NCI-H446 treated with DMSO at 0.1 percent for 48 hours (cell line): ENCODE data around the gene MORF4L2.
A peak's percentile ranks its signal among the peaks of the same experiment; 100 is the strongest.

Experiments
- DNase-seq: peaks from one replicate; lab custom pipeline; 2025; lab: John Stamatoyannopoulos, UW

The MORF4L2 gene, protein sequence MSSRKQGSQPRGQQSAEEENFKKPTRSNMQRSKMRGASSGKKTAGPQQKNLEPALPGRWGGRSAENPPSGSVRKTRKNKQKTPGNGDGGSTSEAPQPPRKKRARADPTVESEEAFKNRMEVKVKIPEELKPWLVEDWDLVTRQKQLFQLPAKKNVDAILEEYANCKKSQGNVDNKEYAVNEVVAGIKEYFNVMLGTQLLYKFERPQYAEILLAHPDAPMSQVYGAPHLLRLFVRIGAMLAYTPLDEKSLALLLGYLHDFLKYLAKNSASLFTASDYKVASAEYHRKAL

DNA sequence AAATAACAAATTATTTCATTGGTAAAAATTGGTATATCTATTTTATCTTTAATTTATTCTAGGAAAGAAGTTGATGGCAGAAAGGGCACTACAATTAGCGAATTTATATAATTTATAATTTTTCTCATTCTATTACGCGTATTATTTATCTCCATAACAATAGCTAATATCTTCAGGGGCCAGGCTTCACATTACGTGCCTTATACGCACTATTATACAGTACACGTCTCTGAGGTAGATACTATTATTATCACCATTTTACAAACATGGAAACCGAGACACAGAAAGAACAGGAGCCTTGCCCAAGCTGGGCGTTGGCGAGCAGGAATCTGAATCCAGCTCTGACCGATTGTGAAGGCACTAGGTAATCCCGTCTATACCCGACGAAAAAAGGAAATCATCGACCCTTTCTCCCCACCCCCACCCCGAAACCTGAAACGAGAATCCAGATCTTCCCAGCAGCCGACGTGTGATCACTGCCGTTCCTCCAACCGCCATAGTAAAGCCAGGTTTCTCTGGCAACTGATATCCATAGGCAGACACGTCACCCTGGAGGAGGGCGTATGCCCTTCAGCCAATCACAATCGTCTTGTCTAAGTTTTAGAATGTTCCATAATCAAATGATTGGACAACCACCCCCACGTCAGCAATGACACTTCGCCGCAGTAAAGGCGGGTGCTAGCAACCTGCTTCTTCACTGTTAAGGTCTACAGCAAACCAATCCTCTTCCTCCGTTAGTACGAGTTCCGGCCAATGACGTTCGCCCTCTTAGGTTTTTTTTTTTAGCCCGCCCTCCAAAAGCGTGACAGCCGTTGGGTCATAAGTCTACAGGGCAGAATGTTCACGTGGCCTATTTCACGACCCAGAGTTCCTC is at the start of gene MORF4L2:
MORF4L2 (minus strand) TSS at position 501 of the 874 bp plus-strand sequence. CDS start 9,672 bp downstream, outside the sequence.
- peak; percentile 98 for DNase-seq

DNA sequence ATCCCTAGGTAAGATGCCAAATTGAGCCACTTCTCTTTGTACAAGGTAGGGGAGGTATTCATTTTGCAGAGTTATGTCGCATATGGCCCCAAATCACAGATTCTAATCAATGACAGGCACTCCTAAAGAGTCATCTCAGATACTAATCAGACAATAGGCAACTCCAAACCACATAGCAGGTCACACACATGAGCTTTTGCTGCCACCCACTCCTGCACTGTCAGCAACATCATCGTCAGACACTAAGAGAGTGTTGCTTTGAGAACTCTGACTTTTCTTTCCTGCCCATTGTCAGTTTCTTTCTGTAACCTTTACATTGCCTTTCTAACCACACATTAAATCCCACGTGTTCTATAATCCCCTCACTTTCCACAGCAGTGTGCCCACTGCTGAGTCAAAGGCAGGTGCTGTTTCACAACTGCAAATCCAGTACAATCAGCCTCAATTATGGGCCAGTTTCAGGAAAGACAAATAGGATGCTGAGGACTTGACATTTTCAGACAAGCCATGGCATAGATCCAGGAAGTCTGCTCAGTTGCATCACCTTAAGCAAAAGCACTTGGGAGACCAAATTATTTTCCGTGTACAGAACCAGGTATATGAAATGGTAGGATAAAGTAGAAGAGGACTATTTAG is 47.7 kb upstream of the MORF4L2 start:
- DNase-seq = no peak

- DNase-seq = no peak
Measured at GRCh38 chrX:103733017-103733416, 46.5 kb upstream of the MORF4L2 start.

GRCh38 chrX:103730796-103731493 is 44.4 kb upstream of the MORF4L2 start:
- DNase-seq = no peak

DNA sequence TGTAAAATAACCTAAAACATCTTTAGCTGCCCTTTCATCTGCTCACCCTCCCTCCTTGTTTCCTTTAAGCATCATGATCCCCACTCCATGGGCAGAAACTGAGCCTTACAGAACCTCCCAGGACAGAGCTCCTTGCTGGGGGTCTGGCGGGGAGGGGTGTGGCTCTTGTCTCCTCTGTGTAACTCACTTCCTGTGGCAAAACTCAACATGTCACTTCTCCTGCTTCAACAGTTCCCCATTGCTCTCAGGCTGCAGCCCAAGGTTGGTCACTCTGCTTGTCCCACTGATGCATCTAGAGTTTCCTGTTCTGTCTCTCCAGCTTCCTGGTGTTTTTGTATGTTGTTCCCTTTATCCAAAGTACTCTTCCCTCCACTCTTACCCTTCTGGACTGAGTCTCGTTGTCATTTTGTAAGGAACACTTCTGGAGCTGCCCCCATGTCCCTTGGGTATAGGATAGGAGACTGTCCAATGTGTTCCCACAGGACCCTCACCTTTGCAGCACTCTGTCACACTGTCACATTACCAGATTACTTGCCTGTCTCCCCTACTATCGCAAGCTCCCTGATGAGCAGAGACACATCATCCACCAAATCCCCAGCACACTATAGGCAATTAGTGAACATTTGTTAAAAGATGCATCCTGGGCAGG is 43.8 kb upstream of the MORF4L2 start:
- no peak for DNase-seq

GRCh38 chrX:103729015-103729414 is 42.5 kb upstream of the MORF4L2 start:
- no peak for DNase-seq

DNA sequence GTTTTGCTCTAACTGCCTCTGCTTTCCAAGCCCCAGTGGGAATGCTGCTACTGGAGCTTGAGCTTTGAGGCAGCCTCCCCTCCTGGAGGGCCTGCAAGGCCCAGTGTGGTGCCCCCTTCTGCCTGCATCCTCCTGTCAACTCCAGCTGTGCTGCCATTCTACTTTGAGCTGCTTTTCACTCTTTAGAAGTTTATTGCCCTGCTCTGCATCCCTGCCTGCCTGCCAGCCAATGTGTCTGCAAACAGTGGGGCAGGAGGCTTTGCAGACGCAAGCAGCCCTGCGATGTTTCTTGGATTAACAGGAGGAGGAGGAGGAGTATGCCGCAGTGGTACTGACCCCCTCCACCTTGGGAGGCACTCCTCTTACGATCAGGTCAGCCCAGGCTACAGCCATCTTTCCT is 40.6 kb upstream of the MORF4L2 start:
- DNase-seq = no peak

DNA sequence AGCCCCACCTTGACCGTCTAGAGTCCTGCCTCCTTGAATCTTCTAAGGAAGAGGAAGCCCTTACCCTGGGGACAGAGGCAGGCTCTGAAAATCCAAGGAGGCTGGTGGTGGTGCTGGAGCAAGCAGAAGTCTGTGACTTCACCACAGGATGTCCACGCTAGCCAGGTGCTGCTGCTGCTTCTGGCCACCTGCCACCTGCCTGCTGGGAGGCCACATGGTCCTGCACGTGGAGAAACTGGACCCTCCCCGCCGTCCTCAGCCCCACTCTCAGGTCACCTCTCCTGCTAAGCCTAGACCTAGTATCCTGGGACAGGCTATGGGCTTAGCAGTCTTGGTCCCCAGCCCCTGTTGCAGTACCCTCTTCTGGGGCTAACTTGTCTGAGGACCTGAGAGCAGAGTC is 40.0 kb upstream of the MORF4L2 start:
- DNase-seq = no peak

- DNase-seq = no peak
Measured at GRCh38 chrX:103722505-103722904, 36.0 kb upstream of the MORF4L2 start.

GRCh38 chrX:103718120-103718519 is 31.6 kb upstream of the MORF4L2 start:
- DNase-seq = no peak

DNA sequence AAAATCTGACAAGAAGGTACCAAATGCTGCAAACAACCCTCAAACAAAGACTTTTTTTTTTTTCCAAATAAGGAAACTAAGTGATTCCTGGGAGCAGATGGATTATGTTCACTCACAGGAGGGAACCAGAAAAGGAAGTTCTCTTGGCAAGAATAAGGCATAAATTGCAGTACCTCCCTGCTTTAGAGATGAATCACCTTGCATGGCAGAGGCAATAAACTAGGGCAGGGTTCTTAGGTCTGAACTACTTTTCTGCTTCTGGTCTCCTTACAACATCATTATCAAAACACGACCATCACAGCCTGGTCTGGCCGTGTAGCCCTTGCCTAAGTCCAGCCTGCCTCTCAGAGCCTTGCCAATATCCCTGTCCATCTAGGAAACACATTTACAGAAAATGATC is 30.5 kb upstream of the MORF4L2 start:
- no peak for DNase-seq

- DNase-seq = no peak
Measured at GRCh38 chrX:103710609-103711008, 24.1 kb upstream of the MORF4L2 start, which contains the start of gene TMEM31. TSS of gene TMEM31 (plus strand) at chrX:103710909. CDS start at chrX:103712259, 1,350 bp downstream.

DNA sequence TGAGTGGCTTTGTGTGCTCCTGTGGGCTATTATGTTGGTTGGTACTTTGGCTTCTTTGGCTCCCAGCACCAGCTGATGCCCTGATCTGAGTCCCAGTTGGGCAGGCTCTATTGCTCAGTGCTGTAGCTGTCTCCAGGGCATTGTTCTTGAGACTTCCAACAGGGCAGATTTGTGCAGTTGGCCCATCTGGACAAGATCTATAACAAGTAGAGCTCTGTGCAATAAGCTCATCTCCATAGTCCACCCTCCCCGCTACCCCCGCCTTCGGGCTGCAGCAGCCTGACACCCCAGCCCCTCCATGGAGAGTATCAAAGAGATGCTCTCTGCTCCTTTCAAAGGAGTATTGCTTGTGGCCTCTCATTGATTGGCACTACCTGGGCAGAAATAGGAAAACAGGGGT is 18.4 kb upstream of the MORF4L2 start:
- no peak for DNase-seq

DNA sequence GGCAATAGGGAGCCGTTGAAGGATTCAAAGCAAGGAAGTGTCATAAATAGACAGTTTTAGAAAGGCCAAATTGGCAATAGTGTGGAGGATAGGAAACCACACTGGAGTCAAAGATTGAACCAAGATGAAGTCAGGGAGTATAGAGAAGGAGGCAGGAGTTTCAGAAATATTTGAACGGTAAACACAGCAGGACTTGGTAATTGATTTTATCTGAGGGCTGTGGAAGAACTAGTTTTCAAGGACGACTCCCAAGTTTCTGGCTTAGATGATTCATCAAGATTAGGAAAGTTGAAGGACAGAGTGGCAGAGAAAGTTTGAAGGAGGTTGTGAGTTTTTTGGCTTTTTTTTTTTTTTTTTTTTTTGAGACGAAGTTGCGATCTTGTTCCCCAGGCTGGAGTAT is 12.7 kb upstream of the MORF4L2 start:
- no peak for DNase-seq

DNA sequence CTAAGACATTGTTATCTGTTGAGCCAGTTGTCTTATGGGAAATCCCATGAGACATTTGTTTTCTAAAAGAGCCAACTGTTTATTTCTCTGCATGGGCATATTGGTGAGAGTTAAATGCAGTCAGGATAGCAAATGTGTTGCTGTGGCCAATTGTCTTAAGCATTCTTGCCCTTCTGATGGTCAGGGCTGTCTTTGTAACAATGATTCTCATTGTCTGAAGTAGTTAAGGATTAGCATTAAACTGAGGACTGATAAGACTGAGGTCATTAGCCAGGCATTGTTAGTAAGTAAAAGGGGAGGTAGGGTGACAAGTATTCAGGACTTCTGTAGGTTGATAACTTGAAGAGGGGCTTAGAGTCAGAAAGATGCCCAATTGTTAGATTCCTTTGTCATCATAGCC is 11.2 kb upstream of the MORF4L2 start:
- no peak for DNase-seq

DNA sequence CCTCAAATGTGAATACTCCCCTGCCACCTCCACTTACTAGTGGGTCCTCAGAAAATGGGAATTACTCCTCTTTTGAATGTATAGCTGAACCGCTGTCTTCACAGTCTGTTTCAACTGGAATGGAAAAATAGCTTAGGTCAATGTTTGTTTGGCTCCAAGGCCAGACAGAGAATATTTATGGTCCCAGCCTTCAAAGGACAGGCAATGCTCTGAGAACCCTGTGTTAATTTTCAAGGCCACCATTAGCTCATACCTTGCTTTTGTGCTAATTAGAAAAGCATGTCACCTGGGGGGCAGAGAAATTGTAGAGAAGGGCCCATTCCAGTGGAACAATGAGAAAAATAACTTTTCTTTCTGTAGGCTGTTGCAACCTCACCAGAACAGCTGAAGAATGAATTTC is 4.6 kb upstream of the MORF4L2 start:
- no peak for DNase-seq

DNA sequence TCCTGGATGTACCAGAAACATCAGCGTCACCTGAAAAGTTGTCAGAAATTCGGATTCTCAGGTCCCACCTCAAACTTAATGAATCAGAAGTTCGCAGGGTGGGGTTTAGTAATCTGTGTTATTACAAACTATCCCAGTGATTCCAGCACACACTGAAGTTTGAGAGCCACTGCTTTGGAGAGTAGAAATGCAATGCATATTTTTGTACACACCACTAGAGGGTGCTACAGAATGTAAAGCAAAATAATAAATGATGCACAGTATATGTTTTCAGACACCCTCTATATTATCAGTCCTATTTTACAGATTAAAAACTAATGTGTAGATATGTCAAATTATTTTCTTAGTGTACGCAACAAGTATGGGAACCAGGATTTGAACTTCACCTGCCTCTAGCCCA is 2.4 kb upstream of the MORF4L2 start:
- DNase-seq = peak; percentile 25

- peak; percentile 52 for DNase-seq
Measured at GRCh38 chrX:103687696-103688201, 1.2 kb upstream of the MORF4L2 start.

DNA sequence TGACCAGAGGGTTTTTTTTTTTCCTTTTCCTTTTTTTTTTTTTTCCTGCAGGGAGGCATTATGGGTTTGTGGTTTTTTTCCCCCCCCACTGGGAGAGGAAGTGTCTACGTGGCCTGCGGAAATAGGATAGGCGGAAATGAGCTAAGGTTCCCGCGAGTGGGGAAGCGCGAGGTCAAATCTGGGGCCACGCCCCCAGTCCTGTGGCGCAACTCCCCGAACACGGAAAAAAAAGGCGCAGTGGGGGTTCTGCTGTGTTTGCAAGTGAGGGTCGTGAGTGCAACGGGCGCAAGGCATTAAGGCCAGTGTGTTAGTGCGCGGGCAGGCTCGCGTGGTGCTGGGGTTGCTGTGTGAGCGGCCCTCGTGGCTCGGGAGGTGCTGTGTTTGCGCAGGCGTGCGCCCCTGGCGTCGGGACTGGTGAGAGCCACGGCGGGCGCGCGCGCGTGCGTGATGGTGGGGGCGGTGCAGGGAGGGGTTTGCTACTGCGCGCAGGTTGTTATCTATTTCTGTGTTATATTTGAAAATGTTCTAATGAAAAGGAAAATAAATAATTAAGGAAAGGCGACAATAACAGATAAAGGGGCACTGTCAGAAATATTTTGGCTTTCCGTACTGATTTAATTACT is 685 bp upstream of the MORF4L2 start:
- peak; percentile 82 for DNase-seq

DNA sequence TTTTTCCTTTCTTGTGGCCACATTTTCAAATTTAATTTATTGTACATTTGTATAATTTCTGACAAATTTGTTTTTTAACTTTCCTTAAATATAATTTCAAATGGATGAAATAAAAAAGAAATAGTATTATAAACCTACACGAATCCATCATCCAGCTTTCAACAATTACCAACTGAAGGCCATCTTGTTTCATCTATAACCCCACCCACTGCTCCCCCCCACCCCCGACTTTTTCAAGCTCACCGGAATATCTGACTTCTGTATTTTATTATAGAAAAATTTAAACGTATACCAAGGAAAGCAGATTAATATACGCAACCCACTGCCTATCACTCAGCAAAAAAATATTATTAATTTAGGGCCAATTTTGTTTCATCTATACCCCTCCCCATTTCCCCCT is 1.1 kb downstream of the MORF4L2 start:
- DNase-seq = peak; percentile 4

- DNase-seq = no peak
Measured at GRCh38 chrX:103681443-103681842, 5.1 kb downstream of the MORF4L2 start.
